ENCODE measurements around the gene C3orf20.
A peak's percentile ranks its signal among the peaks of the same experiment; 100 is the strongest.

Gene C3orf20

GRCh38 chr3:14775011-14775410 is 100.1 kb downstream of the C3orf20 start:
- CTCF ChIA-PET = no interaction called here
- no peak for DNase-seq (ENCODE audit: low read depth, low spot score)
- no peak for TF ChIP-seq CTCF (IDR thresholded peaks at IDR 0.05; ENCODE audit: insufficient read depth, low read length, missing control alignments)
- H3K4me3 ChIP-seq (ENCODE audit: low read depth, low read length) = no peak overlapping the region
- POLR2A ChIA-PET = no interaction called here

- ChIA-PET POLR2A (no interaction called here), CTCF (no interaction called here)
- no peak overlapping the region for H3K4me3 ChIP-seq (ENCODE audit: low read depth, low read length)
- TF ChIP-seq CTCF (IDR thresholded peaks at IDR 0.05; ENCODE audit: insufficient read depth, low read length, missing control alignments) = no peak
- DNase-seq (ENCODE audit: low read depth, low spot score) = no peak
Measured at GRCh38 chr3:14775563-14775962, 100.6 kb downstream of the C3orf20 start.

GRCh38 chr3:14779069-14779685 is 104.2 kb downstream of the C3orf20 start:
- POLR2A ChIA-PET = no interaction called here
- TF ChIP-seq CTCF (IDR thresholded peaks at IDR 0.05; ENCODE audit: insufficient read depth, low read length, missing control alignments) = no peak
- DNase-seq (ENCODE audit: low read depth, low spot score) = no peak
- CTCF ChIA-PET = interaction anchor here (3.6 kb wide), 1 partner anchor 11 kb away, joined by 16 read pairs; no protein-coding TSS in a partner anchor
- H3K4me3 ChIP-seq (ENCODE audit: low read depth, low read length) = no peak overlapping the region

GRCh38 chr3:14780927-14781507 is 106.1 kb downstream of the C3orf20 start:
- CTCF ChIA-PET = interaction anchor here (0.7 to 3.6 kb wide), 8 partner anchors 9 to 576 kb away, joined by 3 to 24 read pairs (median 4); partner anchors contain the start of gene C3orf20
- DNase-seq (ENCODE audit: low read depth, low spot score) = no peak
- POLR2A ChIA-PET = no interaction called here
- no peak overlapping the region for H3K4me3 ChIP-seq (ENCODE audit: low read depth, low read length)
- peak; percentile 56 for TF ChIP-seq CTCF (IDR thresholded peaks at IDR 0.05; ENCODE audit: insufficient read depth, low read length, missing control alignments)

- no peak for DNase-seq (ENCODE audit: low read depth, low spot score)
- POLR2A ChIA-PET = no interaction called here
- CTCF ChIA-PET = no interaction called here
- no peak overlapping the region for H3K4me3 ChIP-seq (ENCODE audit: low read depth, low read length)
- TF ChIP-seq CTCF (IDR thresholded peaks at IDR 0.05; ENCODE audit: insufficient read depth, low read length, missing control alignments) = no peak
Measured at GRCh38 chr3:14783480-14784086, 108.6 kb downstream of the C3orf20 start.

- POLR2A ChIA-PET = no interaction called here
- no peak for TF ChIP-seq CTCF (IDR thresholded peaks at IDR 0.05; ENCODE audit: insufficient read depth, low read length, missing control alignments)
- DNase-seq (ENCODE audit: low read depth, low spot score) = no peak
- no peak overlapping the region for H3K4me3 ChIP-seq (ENCODE audit: low read depth, low read length)
- CTCF ChIA-PET = no interaction called here
Measured at GRCh38 chr3:14784087-14784681, 109.2 kb downstream of the C3orf20 start.
